22Rv1 (cell line): ENCODE measurements around the gene AMY2B.

Source experiments
- ZFX ChIP-seq: fragments of 450-650 bp; IDR thresholded peaks from 2 replicates; pipeline ENCODE4 v1.6.1; 2017; ENCODE audit warnings: antibody characterized with exemption, borderline replicate concordance
- TF ChIP-seq, protein P1 (sequence below): fragments of 450-650 bp; IDR thresholded peaks from 2 replicates; pipeline ENCODE4 v1.5.1; 2017; ENCODE audit warnings: mild to moderate bottlenecking

DNA sequence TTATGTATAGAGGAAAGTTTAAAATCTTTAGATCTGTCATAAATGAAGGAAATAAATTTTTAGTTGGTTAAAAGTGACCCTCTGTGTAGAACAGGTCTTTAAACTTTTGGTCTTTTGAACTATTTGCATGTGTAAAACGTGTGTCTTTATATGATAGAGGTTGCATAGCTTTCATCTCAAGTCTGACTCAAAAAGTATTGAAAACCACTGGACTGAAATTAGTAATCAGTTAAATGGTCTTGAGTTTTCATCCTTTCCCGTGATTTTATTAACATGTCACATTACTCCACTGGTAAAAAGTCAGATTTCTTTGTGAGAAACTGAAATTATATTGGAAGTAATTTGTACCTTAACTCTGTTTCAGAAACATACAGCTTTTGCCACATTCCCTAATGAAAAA is 44.1 kb upstream of the AMY2B start:
- TF ChIP-seq, protein P1, sequence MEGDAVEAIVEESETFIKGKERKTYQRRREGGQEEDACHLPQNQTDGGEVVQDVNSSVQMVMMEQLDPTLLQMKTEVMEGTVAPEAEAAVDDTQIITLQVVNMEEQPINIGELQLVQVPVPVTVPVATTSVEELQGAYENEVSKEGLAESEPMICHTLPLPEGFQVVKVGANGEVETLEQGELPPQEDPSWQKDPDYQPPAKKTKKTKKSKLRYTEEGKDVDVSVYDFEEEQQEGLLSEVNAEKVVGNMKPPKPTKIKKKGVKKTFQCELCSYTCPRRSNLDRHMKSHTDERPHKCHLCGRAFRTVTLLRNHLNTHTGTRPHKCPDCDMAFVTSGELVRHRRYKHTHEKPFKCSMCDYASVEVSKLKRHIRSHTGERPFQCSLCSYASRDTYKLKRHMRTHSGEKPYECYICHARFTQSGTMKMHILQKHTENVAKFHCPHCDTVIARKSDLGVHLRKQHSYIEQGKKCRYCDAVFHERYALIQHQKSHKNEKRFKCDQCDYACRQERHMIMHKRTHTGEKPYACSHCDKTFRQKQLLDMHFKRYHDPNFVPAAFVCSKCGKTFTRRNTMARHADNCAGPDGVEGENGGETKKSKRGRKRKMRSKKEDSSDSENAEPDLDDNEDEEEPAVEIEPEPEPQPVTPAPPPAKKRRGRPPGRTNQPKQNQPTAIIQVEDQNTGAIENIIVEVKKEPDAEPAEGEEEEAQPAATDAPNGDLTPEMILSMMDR = no peak
- no peak for TF ChIP-seq ZFX
